Breast epithelium (tissue), 4 donors: ENCODE data around the gene EP300. TPM values are rescaled to one million over a fixed set of nuclear protein-coding genes. Genes with fewer than 3 reads are reported as not detected.
A peak's percentile ranks its signal among the peaks of the same experiment; 100 is the strongest.

Experiments used
- DNase-seq, 2 donors: peaks; one replicate each; pipeline ENCODE4 v3.0.0-alpha.2; 2019; ENCODE audit warnings: low spot score in 2 of 2
- H3K27ac ChIP-seq, 2 donors: fragments of 200-600 bp; sonication (generic) in 1 of 2; one replicate each; pipeline ENCODE4 v1.5.1; 2016 to 2019; ENCODE audit warnings: mild to moderate bottlenecking in 1 of 2
- H3K27me3 ChIP-seq, 2 donors: fragments of 200-600 bp; sonication (generic) in 1 of 2; one replicate each; pipeline versions ENCODE4 v1.5.1 to v1.6.0; 2017 to 2019; ENCODE audit warnings: control low read depth in 1 of 2, mild to moderate bottlenecking in 1 of 2
- H3K36me3 ChIP-seq: fragments of 200-600 bp; one replicate; pipeline ENCODE4 v1.5.1; 2019
- H3K4me1 ChIP-seq, 2 donors: fragments of 200-600 bp; sonication (generic); one replicate each; pipeline ENCODE4 v1.5.1; 2016 to 2019; ENCODE audit warnings: control low read depth in 1 of 2
- H3K4me3 ChIP-seq, 3 donors: fragments of 200-600 bp; sonication (generic); 1 replicate in 2 of 3; 2 replicates in 1 of 3; pipeline ENCODE4 v1.5.1; 2016 to 2019; ENCODE audit warnings: mild to moderate bottlenecking in 3 of 3, moderate library complexity in 2 of 3
- H3K9me3 ChIP-seq, 2 donors: fragments of 200-600 bp; sonication (generic) in 1 of 2; one replicate each; pipeline ENCODE4 v1.5.1; 2016 to 2019; ENCODE audit warnings: control low read depth in 1 of 2
- POLR2A ChIP-seq: fragments of 450-650 bp; IDR thresholded peaks from one replicate; pipeline ENCODE4 v1.6.1; 2016; ENCODE audit warnings: antibody characterized with exemption, mild to moderate bottlenecking, moderate library complexity
- POLR2AphosphoS5 ChIP-seq, 3 donors: sonication (generic); formaldehyde crosslinking; IDR thresholded peaks; one replicate each; pipeline ENCODE4 v1.6.1; 2017; ENCODE audit warnings: antibody characterized with exemption in 3 of 3
- intact Hi-C: fragments of 100-400 bp; cut with DNase I; formaldehyde crosslinking; loops from one replicate; pipeline ENCODE4 v1.15.1; 2023; ENCODE audit warnings: low total_unique reads
- total RNA-seq, 3 donors: library from RNA; depleted of rRNA; stranded (reverse); fragments of >200 nt; gene quantifications; one replicate each; pipeline ENCODE4 v1.1.0, GENCODE V29; 2016
- TF ChIP-seq, protein P1 (sequence below), 3 donors: fragments of 450-650 bp; IDR thresholded peaks; one replicate each; pipeline ENCODE4 v1.5.1; 2016 to 2017; ENCODE audit warnings: antibody characterized with exemption in 3 of 3, mild to moderate bottlenecking in 3 of 3, moderate library complexity in 3 of 3

Gene EP300
- total RNA-seq, 3 donors from 2014 or later, result 50.5 to 118 (median 56.2) TPM

DNA sequence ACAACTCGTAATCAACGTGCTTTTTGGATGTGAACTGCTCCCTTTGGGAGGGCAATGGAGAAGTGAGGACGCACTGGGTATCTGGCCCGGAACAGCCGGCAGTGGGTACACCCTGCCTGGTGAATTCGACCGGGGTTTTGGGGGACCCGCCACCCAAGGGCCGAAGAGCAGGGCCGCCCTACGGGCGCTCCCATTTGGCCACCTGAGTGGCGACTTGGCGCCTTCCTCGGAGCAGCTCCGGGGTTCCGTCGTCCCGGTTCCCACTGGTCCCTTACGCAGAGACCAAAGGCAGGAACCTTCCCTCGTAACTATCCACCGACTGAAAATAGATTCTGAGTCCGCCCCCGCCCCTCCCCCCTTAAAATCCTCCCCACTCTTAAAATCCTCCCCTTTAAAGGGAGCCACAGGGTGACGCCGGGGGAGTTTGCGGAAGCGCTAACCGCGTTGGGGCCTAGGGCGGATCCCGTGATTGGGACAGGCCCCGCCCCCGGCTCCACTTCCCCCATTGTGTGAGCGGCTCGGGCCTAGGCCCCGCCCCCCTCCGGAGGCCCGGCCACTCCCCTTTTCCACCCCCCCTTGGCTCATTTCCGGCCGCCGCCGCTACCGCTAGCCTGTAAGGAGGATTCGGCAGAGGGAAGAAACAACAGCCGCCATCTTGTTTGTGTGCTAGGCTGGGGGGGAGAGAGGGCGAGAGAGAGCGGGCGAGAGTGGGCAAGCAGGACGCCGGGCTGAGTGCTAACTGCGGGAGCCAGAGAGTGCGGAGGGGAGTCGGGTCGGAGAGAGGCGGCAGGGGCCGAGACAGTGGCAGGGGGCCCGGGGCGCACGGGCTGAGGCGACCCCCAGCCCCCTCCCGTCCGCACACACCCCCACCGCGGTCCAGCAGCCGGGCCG is 1.0 kb upstream of the EP300 start:
- Histone ChIP-seq H3K9me3 (no peaks in the 10 kb centered on the region), H3K27me3 (no peaks in the 10 kb centered on the region), H3K4me1 (peaks cover 0 to 11% of the 10 kb centered on the region in 2 donors), H3K4me3 (peak overlapping the region; percentile 82 to 99 (median 94)), H3K27ac (peak overlapping the region; percentile 100), H3K36me3 (no peaks in the 10 kb centered on the region)
- DNase-seq, result peak; percentile 99
- intact Hi-C loops, result loop anchor here (10.0 kb wide), 1 partner anchor 137 kb away; the partner anchor contains the start of gene RBX1
- TF ChIP-seq POLR2AphosphoS5 (IDR thresholded peaks at IDR 0.05), result peak; percentile 84 to 96 (median 86)
- peak; percentile 88 for TF ChIP-seq POLR2A
- TF ChIP-seq, protein P1, sequence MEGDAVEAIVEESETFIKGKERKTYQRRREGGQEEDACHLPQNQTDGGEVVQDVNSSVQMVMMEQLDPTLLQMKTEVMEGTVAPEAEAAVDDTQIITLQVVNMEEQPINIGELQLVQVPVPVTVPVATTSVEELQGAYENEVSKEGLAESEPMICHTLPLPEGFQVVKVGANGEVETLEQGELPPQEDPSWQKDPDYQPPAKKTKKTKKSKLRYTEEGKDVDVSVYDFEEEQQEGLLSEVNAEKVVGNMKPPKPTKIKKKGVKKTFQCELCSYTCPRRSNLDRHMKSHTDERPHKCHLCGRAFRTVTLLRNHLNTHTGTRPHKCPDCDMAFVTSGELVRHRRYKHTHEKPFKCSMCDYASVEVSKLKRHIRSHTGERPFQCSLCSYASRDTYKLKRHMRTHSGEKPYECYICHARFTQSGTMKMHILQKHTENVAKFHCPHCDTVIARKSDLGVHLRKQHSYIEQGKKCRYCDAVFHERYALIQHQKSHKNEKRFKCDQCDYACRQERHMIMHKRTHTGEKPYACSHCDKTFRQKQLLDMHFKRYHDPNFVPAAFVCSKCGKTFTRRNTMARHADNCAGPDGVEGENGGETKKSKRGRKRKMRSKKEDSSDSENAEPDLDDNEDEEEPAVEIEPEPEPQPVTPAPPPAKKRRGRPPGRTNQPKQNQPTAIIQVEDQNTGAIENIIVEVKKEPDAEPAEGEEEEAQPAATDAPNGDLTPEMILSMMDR (IDR thresholded peaks at IDR 0.05), result no peak

DNA sequence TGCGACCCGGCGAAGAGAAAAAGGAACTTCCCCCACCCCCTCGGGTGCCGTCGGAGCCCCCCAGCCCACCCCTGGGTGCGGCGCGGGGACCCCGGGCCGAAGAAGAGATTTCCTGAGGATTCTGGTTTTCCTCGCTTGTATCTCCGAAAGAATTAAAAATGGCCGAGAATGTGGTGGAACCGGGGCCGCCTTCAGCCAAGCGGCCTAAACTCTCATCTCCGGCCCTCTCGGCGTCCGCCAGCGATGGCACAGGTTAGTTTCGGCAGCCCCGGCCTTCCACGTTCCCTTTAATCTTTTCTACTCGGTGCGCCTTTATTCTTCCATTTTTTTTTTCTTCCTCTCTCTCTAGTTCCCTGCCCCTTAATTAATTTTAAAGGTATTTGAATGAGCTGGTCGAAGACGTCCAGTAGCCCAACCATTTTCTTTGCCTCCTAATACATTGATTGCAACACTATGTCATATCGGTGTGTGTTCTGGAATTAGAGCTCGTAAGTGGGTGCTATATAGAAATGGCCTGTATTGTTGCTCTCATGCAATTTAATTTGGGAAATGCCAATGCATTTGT is 537 bp downstream of the EP300 start:
- Histone ChIP-seq H3K4me1 (peaks cover 4 to 11% of the 10 kb centered on the region in 2 donors), H3K4me3 (peak overlapping the region; percentile 82 to 99 (median 94)), H3K27ac (peak overlapping the region; percentile 100), H3K27me3 (no peaks in the 10 kb centered on the region), H3K9me3 (no peaks in the 10 kb centered on the region), H3K36me3 (no peaks in the 10 kb centered on the region)
- intact Hi-C loops, result loop anchor here (10.0 kb wide), 1 partner anchor 138 kb away; the partner anchor contains the start of gene RBX1
- TF ChIP-seq, protein P1 (IDR thresholded peaks at IDR 0.05), result no peak
- no peak for TF ChIP-seq POLR2AphosphoS5 (IDR thresholded peaks at IDR 0.05)
- no peak for TF ChIP-seq POLR2A
- no peak for DNase-seq

DNA sequence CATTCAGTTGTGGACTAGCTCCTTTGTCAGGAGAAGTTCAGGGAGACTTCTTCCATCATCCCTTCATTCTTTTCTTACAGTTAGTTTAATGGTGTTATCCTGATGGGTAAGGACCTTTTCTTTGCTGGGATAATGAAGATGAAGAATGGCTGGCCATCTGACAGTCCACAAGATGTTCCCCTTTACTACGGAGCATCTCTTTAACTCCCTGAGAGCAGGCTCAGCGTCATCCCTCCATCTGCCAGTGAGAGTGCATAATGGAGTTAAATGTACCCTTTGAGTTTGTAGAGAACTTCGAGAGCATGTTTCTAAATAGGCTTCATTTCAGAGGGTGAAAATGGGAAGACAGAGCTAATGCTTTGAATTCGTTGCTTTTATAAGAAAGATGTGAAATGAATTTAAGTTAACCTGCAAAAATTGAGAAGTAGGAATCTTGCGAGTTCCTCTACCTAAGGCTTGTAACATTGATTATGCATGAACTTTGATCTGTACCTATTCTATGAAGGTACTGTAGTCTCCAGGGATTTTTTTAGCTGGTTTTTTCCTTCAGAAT is 1.7 kb downstream of the EP300 start:
- H3K27me3 ChIP-seq, result no peaks in the 10 kb centered on the region
- DNase-seq, result no peak
- peak overlapping the region; percentile 82 to 99 (median 94) for H3K4me3 ChIP-seq
- intact Hi-C loops, result loop anchor here (10.0 kb wide), 1 partner anchor 139 kb away; the partner anchor contains the start of gene RBX1
- no peaks in the 10 kb centered on the region for H3K9me3 ChIP-seq
- H3K36me3 ChIP-seq, result no peaks in the 10 kb centered on the region
- H3K4me1 ChIP-seq, result peaks cover 4 to 14% of the 10 kb centered on the region in 2 donors
- TF ChIP-seq POLR2AphosphoS5 (IDR thresholded peaks at IDR 0.05), result no peak
- TF ChIP-seq POLR2A, result no peak
- TF ChIP-seq, protein P1 (IDR thresholded peaks at IDR 0.05), result no peak
- no peak overlapping the region for H3K27ac ChIP-seq

DNA sequence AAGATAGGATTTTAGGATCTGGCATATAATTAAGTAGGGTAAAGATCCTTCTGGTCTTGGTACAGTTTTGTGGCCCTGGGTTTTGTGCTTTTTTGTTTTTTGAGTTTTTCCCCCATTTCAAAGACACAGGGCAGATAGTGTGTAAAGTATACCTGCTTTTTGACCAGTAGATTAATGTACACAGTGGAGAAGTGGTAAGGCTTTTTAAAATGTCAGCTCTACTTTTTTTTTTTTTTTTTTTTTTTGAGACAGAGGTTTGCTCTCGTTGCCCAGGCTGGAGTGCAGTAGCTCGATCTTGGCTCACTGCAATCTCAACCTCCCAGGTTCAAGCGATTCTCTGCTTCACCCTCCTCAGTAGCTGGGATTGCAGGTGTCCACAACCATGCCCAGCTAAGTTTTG is 4.0 kb downstream of the EP300 start:
- Histone ChIP-seq H3K36me3 (no peaks in the 10 kb centered on the region), H3K9me3 (no peaks in the 10 kb centered on the region), H3K27ac (no peak overlapping the region), H3K27me3 (no peaks in the 10 kb centered on the region), H3K4me3 (no peak overlapping the region), H3K4me1 (peaks cover 4 to 14% of the 10 kb centered on the region in 2 donors)
- intact Hi-C loops, result loop anchor here (10.0 kb wide), 1 partner anchor 142 kb away; the partner anchor contains the start of gene RBX1
- no peak for DNase-seq
- TF ChIP-seq POLR2AphosphoS5 (IDR thresholded peaks at IDR 0.05), result no peak
- no peak for TF ChIP-seq POLR2A
- TF ChIP-seq, protein P1 (IDR thresholded peaks at IDR 0.05), result no peak
